NCI-H128 (cell line): ENCODE results near the gene RPS6KA2.
A peak's percentile ranks its signal among the peaks of the same experiment; 100 is the strongest.

ENCODE experiments used
- DNase-seq: peaks from one replicate; lab custom pipeline; 2025; ENCODE audit not compliant: unreplicated experiment; lab: John Stamatoyannopoulos, UW

Gene RPS6KA2

GRCh38 chr6:166627033-166627874 lies at the start of gene RPS6KA2:
RPS6KA2 (minus strand) TSS chr6:166627251; CDS start chr6:166627019, 232 bp downstream.
- DNase-seq = peak; percentile 93

DNA sequence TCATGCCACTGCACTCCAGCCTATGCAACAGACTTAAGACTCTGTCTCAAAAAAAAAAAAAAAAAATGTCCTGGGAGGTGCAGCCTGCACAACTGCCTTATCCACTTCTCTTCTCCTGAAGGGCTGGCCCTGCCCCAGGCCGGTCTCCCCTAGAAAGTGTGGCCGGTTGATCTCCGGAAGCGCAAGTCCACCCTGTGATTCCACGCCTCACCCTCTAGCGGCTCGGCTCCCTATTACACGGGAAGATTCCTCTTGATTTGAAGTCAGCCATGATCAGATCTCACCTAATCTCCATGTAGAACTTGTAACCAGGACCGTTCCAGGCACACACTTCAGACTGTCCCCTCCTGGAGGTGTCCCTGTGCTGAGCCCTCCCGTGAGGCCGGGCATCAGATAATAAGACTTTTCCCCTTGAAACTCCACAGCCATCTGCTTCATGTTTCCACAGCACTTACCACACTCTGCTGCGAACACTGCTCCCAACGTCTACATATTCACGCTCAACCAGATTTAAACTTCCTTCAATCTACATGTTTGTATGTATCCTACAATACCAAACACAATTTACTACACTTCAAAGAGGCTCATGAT lies 49.3 kb upstream of the RPS6KA2 start:
- no peak for DNase-seq

DNA sequence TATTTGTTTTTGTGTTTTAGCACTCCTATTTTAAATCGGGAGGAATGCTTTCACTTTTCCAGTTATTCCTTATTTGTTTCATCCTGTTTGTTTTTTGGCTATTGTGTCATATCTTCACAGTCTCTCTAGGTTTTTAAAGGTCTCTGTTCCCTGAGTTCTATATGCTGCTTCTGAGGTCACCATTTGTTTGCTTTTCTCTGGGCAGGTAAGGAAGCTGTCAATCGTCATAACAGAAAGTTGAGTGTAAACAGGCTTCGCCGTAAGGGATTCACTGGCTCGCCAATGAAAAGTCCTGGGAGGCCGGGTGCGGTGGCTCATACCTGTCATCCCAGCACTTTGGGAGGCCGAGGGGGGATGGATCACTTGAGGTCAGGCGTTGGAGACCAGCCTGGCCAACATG lies 48.7 kb upstream of the RPS6KA2 start:
- DNase-seq = no peak

- DNase-seq = no peak
Measured at GRCh38 chr6:166673309-166673708, 46.3 kb upstream of the RPS6KA2 start.

DNA sequence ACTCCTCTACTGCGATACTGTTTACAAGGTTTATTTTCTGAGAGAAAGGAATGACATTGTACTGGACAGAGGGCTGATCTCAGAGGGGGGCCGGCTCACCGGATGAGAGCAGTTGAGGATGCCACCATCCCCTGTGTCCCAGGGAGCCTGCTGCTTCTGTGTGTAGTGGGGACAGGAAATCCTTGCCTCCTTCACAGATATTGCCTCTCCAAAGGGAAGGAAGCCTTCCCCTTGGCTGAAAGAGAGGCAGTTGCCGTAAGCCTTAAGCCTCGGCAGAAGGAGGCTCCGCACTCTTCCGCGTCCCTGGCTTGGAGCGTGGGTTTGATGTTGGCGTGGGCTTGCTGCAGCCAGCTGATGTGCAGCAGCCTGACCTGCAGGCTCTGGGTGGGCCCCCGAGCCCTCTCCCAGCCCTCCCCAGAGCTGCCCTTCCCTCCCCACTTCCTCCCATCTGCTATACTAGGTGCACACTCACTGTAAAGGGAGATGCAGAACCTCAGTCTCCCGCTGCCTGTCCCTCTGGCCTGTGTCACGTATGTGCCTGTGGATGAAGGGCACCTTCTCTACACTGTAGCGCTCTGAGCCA lies 45.7 kb upstream of the RPS6KA2 start:
- DNase-seq = no peak

DNA sequence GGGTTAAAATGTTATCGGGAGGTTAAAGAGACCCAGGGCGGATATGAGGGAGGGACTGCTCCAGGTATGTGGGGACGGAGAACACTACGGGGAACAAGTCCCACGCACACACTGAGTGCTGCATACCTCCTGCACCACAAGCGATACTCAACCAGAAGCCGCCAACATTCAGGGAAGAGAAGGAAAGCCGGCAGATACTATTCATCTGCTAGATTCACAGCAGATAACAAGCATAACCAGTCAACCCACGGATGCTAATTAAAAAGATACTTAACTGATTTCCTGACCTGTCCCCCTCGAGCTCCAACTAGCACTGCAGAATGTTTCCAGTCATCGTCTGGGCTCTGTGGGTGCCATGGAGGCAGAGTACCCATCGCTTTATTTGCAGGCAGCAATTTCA lies 45.1 kb upstream of the RPS6KA2 start:
- DNase-seq = no peak

DNA sequence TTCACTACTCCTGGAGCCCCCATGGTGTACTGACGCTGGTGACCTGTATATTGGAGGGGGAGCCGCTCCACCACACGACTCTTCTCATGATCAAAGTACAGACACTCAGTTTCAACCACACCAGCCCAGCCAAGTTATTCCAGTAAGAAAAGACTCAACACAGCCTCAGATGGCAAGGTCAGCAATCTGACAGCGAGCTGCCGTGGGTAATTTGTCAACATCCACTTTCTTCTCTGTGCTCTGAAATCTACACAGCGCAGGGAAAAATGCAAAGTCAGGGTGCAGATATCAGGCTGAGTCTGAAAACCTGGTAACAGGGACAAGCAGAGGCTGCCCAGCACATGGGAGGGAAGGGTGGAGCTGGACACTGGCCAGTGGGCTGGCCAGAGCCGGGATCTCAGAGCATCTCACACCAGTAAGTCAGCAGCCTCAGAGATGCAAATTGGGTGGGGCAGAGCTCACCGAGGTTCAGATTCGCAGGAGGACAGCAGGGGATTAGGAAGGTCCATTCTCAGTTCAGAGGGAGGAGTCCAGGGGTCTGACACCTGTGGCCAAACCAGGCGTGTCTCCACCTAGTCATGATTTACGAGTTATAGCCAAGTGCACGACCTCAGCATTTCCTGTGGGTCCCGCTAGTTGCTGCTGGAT lies 44.5 kb upstream of the RPS6KA2 start:
- DNase-seq = no peak

- DNase-seq = no peak
Measured at GRCh38 chr6:166670894-166671293, 43.8 kb upstream of the RPS6KA2 start.

- no peak for DNase-seq
Measured at GRCh38 chr6:166670013-166670412, 43.0 kb upstream of the RPS6KA2 start.

DNA sequence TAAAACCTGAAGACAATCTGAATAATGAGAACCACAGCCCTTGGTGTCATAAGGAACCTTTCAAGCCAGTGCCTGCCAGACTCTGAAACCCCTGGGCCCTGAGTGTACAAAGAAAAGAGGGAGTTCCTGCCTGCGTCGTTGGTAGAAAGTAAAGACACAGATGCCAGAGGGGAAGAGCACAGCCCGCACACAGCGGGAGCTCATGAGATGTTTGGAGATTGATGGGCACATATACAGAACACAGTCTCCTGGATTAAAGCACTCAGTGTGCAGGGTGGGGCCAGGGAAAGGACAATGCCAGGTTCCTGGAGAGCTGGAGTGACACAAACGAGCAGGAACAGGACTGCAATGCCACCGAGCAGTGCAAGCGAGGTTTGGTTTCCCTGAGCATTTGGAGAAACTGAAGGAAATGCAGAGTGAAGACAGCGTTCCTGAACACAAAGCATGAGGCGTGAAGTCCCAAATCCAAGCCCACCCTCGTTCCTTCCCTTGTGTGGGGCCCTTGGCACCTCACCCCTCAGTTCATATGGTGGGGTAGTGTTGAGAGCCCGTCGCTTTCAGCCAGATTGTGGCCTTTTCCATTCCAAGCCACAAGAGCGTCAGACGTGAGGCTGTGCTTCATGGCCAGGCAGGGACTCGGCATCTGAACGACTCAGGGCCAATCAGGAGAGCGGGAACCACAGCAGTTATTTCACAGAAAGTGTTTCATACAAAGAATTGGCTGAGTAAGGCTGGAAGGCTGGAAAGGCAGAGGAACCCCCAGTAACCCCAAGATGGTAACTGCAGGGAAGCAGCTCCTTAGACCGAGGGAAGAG lies 41.0 kb upstream of the RPS6KA2 start:
- DNase-seq = no peak

- DNase-seq = no peak
Measured at GRCh38 chr6:166664135-166664534, 37.1 kb upstream of the RPS6KA2 start.

DNA sequence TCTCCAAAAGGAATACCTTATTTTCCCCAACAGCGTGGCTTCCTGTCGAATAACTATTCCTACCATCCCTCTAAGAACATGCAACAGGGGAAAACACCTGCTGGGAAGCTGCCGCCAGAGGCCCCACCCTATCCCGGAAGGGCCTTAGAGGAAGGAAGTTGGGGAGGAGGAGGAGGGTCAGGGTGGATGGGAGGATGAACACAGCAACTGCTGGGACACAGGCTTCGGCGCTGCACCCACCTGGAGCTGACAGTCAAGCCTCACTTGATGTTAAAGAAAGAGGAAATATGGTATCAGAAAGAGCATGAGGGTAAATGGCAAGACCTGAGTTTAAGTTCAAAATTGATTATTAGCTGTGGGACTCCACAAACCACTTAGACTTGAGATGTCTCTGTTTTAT lies 36.5 kb upstream of the RPS6KA2 start:
- no peak for DNase-seq

DNA sequence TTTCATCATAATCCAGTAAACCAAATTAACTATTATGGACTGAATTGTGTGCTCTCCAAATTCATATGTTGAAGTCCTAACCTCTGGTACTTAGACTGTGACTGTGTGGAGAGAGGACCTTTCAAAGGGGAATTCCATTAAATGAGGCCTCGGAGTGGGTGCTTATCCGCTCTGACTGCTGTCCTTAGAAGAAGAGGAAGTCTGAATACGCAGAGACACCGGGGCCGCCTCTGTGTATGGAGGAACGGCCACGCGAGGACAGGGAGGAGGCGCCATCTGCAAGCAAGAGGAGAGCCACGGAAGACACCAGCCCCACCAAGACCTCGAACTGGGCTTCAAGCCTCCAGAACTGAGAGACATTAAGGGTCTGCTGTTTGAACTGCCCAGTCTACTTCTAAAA lies 35.6 kb upstream of the RPS6KA2 start:
- no peak for DNase-seq

GRCh38 chr6:166661327-166662085 lies 34.5 kb upstream of the RPS6KA2 start:
- DNase-seq = no peak

DNA sequence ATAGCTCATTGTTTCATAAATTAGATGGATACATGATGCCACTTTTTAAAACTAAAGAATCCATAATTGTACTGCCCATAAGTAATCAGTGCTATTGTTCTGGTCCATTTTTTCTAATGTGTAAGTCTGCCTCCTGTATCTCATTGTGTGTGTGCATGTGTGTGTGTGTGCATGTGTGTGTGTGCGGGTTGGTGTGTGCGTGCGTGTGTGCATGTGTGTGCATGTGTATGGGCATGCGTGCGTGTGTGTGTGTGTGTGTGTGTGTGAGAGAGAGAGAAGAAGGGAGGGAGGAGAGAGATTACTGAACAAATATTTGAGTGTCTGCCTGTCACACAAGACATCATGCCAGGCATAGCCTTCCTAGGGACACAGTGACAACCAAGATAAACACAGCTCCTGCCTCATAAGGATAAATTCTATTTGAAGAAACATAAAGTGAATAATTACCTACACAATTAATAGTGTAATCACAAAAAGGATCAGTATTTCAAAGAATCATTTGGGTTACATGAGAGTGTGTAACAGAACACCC lies 33.2 kb upstream of the RPS6KA2 start:
- DNase-seq = no peak

GRCh38 chr6:166659581-166659980 lies 32.5 kb upstream of the RPS6KA2 start:
- DNase-seq = no peak

GRCh38 chr6:166658792-166659150 lies 31.7 kb upstream of the RPS6KA2 start:
- no peak for DNase-seq

- no peak for DNase-seq
Measured at GRCh38 chr6:166658115-166658791, 31.2 kb upstream of the RPS6KA2 start.

DNA sequence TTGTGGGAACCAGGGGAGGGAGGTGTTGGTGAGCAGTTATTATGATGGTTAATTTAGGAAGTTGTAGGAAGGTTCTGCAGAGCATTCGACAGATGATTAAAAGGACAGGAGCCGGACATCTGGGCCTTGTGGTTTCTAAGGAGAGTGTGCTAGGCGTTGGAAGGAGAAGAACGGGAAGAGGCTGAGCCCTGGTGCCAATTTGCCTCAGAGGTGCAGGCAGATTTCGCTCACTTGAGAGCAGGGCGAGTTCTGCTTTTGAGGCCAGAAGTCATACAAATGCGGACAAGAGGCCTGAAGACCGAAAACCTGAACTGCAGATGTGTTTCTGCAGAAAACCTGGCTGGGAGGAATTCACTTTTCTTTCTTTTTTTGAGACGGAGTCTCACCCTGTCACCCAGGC lies 30.5 kb upstream of the RPS6KA2 start:
- no peak for DNase-seq
